RWPE1 (cell line): ENCODE results near the gene CD36.

Experiments used
- CTCF ChIA-PET: fragments of 350-600 bp; sonication (Branson Sonifier 250); formaldehyde crosslinking; extraction: SDS; loops from one replicate; lab custom pipeline; 2021; lab: Yijun Ruan, JAX
- POLR2A ChIA-PET: fragments of 400-600 bp; formaldehyde crosslinking; extraction: SDS; loops from one replicate; lab custom pipeline; 2020; ENCODE audit warnings: antibody characterized with exemption; ENCODE audit not compliant: low non-redundant PET; lab: Yijun Ruan, JAX
- DNase-seq: peaks from one replicate; pipeline ENCODE4 v3.0.0; 2012; ENCODE audit warnings: low spot score
- H3K27ac ChIP-seq: fragments of 450-650 bp; 2 replicates; pipeline ENCODE4 v1.5.1; 2017
- CTCF ChIP-seq: fragments of 450-650 bp; conservative IDR thresholded peaks from 2 replicates; pipeline ENCODE4 v1.5.1; 2017; ENCODE audit warnings: low read depth, mild to moderate bottlenecking

The CD36 gene

GRCh38 chr7:80703272-80703671 is 64.8 kb downstream of the CD36 start:
- no peak for DNase-seq
- H3K27ac ChIP-seq, result no peak overlapping the region
- TF ChIP-seq CTCF, result no peak
- ChIA-PET POLR2A (no interaction called here), CTCF (interaction anchor here (1.0 kb wide), 1 partner anchor 754 kb away, joined by 3 read pairs; no protein-coding TSS in a partner anchor)

DNA sequence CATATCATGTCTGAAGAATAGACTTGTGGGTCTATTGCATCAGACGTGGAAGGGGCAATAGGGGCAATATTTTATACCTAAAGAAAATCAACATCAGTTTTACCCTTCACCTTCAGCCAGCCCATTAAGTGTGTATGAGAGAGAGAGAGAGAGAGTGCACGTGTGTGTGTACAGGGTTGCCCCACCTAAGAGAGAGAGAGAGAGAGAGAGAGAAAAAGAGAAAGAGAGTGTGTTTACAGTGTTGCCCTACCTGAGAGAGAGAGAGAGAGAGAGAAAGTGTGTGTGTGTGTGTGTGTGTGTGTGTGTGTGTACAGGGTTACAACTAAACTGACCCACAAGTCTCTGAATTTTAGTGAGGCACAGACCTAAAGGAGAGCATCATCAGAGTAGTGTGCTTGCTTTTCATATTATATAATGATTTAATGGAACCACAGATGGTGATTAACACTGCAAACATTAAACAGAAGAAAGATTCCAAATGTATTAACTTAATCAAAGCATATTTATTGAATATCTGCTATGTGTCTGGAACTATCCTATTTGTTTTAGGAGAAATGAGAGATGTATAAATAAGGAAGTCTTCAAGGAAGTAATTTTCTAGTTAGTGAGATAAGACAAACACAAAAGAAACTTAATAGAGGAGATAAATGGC is 66.8 kb downstream of the CD36 start:
- ChIA-PET POLR2A (no interaction called here), CTCF (no interaction called here)
- no peak overlapping the region for H3K27ac ChIP-seq
- no peak for DNase-seq
- no peak for TF ChIP-seq CTCF

GRCh38 chr7:80707318-80707717 is 68.9 kb downstream of the CD36 start:
- no peak overlapping the region for H3K27ac ChIP-seq
- CTCF ChIA-PET, result no interaction called here
- DNase-seq, result no peak
- TF ChIP-seq CTCF, result no peak
- POLR2A ChIA-PET, result no interaction called here

DNA sequence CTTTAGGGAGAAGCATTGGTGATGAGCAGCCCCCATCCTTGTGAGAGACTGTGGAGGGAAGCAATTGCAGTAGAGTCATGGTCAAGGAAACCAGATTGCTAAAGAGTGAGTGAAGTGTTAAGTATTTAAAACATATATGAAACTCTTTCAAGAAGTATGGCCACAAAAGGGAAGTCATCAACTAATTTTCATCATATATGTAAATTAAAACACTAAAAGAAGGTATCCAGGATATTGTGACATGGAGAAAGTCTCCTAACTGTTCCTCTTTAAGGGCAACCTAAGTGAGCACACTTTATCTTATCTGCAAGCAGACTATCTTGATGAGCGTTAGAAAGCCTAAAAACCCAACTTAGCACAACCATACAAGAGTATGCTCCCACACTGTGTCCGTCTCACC is 69.7 kb downstream of the CD36 start:
- no peak for TF ChIP-seq CTCF
- ChIA-PET POLR2A (no interaction called here), CTCF (no interaction called here)
- no peak for DNase-seq
- H3K27ac ChIP-seq, result no peak overlapping the region

DNA sequence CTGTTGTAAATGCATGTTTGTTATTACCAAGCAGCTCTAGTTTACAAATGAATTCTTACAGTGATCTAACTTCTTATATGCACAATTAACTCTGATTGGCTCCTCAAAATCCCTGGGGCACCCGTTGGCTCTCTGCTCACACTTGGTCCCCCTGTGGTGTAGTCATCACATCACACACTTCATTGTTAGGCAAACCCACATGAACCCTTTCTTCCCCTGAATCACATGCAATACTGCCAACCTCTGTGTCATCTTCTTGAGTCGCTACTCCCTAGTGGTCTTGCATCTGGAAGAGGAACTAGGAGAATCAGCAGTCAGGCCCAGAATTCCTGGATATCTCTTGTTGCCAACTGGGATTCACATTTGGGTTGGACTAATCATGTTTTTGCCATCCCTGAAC is 73.1 kb downstream of the CD36 start:
- CTCF ChIA-PET, result interaction anchor here (0.7 kb wide), 1 partner anchor 81 kb away, joined by 3 read pairs; no protein-coding TSS in a partner anchor
- POLR2A ChIA-PET, result no interaction called here
- DNase-seq, result peak; percentile 4

DNA sequence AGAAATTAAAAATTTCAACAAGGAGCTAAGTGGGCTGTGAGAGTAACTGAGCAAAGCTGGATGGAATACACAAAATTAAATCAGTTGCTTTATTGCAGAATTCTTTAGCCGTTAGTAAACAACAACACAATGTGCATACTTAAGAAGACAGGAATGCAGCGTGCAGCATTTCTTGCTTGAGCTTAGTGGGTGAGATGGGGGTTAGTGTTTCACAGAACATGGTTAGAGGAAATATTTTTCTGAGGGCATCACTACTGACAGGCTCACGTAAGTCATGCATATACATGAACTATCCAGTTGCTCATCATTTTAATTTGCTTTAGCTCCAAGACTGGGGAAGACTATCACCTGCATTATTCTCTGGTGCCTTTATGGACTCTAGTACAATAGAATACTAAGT is 80.8 kb downstream of the CD36 start:
- H3K27ac ChIP-seq, result no peak overlapping the region
- POLR2A ChIA-PET, result no interaction called here
- CTCF ChIA-PET, result interaction anchor here (0.6 kb wide), 1 partner anchor 639 kb away, joined by 3 read pairs; no protein-coding TSS in a partner anchor
- no peak for DNase-seq
- TF ChIP-seq CTCF, result no peak

More for the DNA sequence above, 73.1 kb downstream of the CD36 start:
- no peak overlapping the region for H3K27ac ChIP-seq
- TF ChIP-seq CTCF, result no peak
